HepG2 (cell line): Measurements from ENCODE around the gene HPCAL4. TPM values are rescaled to one million over a fixed set of nuclear protein-coding genes. Genes with fewer than 3 reads are reported as not detected.

Experiments used
- ATM ChIP-seq: fragments of 450-650 bp; IDR thresholded peaks from 2 replicates; pipeline ENCODE4 v1.7.1; 2017; ENCODE audit warnings: mild to moderate bottlenecking, borderline replicate concordance
- DDIT3 ChIP-seq: sonication (generic); formaldehyde crosslinking; IDR thresholded peaks from 2 replicates; pipeline ENCODE4 v1.4.0; 2020; ENCODE audit warnings: mild to moderate bottlenecking, missing genetic modification reagents
- DPF2 ChIP-seq: sonication (generic); formaldehyde crosslinking; IDR thresholded peaks from 2 replicates; pipeline ENCODE4 v1.4.0; 2020; ENCODE audit warnings: mild to moderate bottlenecking, low read depth, missing genetic modification reagents, borderline replicate concordance
- DZIP1 ChIP-seq: sonication (generic); formaldehyde crosslinking; IDR thresholded peaks from 2 replicates; pipeline ENCODE4 v1.5.0; 2020; ENCODE audit warnings: mild to moderate bottlenecking, missing genetic modification reagents
- FIP1L1 ChIP-seq: fragments of 200-400 bp; formaldehyde crosslinking; IDR thresholded peaks from 2 replicates; pipeline ENCODE4 v1.6.1; 2018; ENCODE audit warnings: low read depth, mild to moderate bottlenecking, low read length, moderate library complexity, borderline replicate concordance; ENCODE audit not compliant: insufficient read depth
- FOXM1 ChIP-seq: sonication (generic); formaldehyde crosslinking; IDR thresholded peaks from 2 replicates; pipeline ENCODE4 v1.5.0; 2020; ENCODE audit warnings: missing genetic modification reagents
- IKZF5 ChIP-seq: IDR thresholded peaks from 2 replicates; pipeline ENCODE4 v1.6.1; 2018; ENCODE audit warnings: missing genetic modification reagents, mild to moderate bottlenecking, missing compliant biosample characterization
- KDM1A ChIP-seq: IDR thresholded peaks from 2 replicates; pipeline ENCODE4 v1.6.1; 2016; ENCODE audit warnings: missing compliant biosample characterization
- KLF13 ChIP-seq: sonication (generic); formaldehyde crosslinking; IDR thresholded peaks from 2 replicates; pipeline ENCODE4 v1.4.0; 2020; ENCODE audit warnings: mild to moderate bottlenecking, missing genetic modification reagents
- PAX8 ChIP-seq: sonication (generic); formaldehyde crosslinking; IDR thresholded peaks from 2 replicates; pipeline ENCODE4 v1.8.0; 2022; ENCODE audit warnings: mild to moderate bottlenecking, missing genetic modification reagents, borderline replicate concordance
- POGZ ChIP-seq: sonication (generic); formaldehyde crosslinking; IDR thresholded peaks from 2 replicates; pipeline ENCODE4 v1.4.0; 2020; ENCODE audit warnings: mild to moderate bottlenecking, missing genetic modification reagents
- RFX1 ChIP-seq: fragments of 450-650 bp; IDR thresholded peaks from 2 replicates; pipeline ENCODE4 v1.6.1; 2017
- SRY ChIP-seq: sonication (generic); formaldehyde crosslinking; IDR thresholded peaks from 2 replicates; pipeline ENCODE4 v1.8.0; 2022; ENCODE audit warnings: mild to moderate bottlenecking, missing genetic modification reagents
- ZBED4 ChIP-seq: sonication (generic); formaldehyde crosslinking; IDR thresholded peaks from 2 replicates; pipeline ENCODE4 v1.4.0; 2020; ENCODE audit warnings: missing genetic modification reagents, borderline replicate concordance
- ZFP36 ChIP-seq: fragments of 150-350 bp; IDR thresholded peaks from 2 replicates; pipeline ENCODE4 v1.6.1; 2018; ENCODE audit warnings: borderline replicate concordance, low read length, low read depth; ENCODE audit not compliant: partially characterized antibody
- ZFY ChIP-seq: sonication (generic); formaldehyde crosslinking; IDR thresholded peaks from 2 replicates; pipeline ENCODE4 v1.4.0; 2020; ENCODE audit warnings: missing genetic modification reagents
- ZNF225 ChIP-seq: sonication (generic); formaldehyde crosslinking; IDR thresholded peaks from 2 replicates; pipeline ENCODE4 v1.4.0; 2020; ENCODE audit warnings: mild to moderate bottlenecking, missing genetic modification reagents
- ZNF329 ChIP-seq: sonication (generic); formaldehyde crosslinking; IDR thresholded peaks from 2 replicates; pipeline ENCODE4 v1.9.0; 2021; ENCODE audit warnings: low read depth, mild to moderate bottlenecking, missing genetic modification reagents
- ZNF432 ChIP-seq: sonication (generic); formaldehyde crosslinking; IDR thresholded peaks from 2 replicates; pipeline ENCODE4 v1.5.0; 2020; ENCODE audit warnings: missing genetic modification reagents, mild to moderate bottlenecking, borderline replicate concordance
- ZNF770 ChIP-seq: sonication (generic); formaldehyde crosslinking; IDR thresholded peaks from 2 replicates; pipeline ENCODE4 v1.5.0; 2020; ENCODE audit warnings: mild to moderate bottlenecking, missing genetic modification reagents
- polyA plus RNA-seq, 8 experiments: library from polyadenylated mRNA; depleted of rRNA in 3 of 8; stranded (reverse) in 7 of 8; unstranded in 1 of 8; fragments of >200 nt; fragmentation: Illumina TruSeq in 4 of 8; extraction: Trizol in 4 of 8; gene quantifications; 2 replicates each; pipeline versions ENCODE4 v1.2.1 to v1.2.3, GENCODE V29; 2011 to 2016; ENCODE audit warnings: low read depth in 4 of 8, missing spikeins in 1 of 8, mixed read lengths in 1 of 8; ENCODE audit not compliant: insufficient read depth in 1 of 8
- total RNA-seq, 5 experiments: library from RNA; depleted of rRNA; stranded (reverse); fragments of >200 nt; fragmentation: Illumina TruSeq; extraction: Trizol; gene quantifications; 2 replicates each; pipeline ENCODE4 v1.2.3, GENCODE V29; 2016; ENCODE audit warnings: low read depth in 1 of 5

The HPCAL4 gene
- total and polyA plus RNA-seq, 2 of the 13 experiments (the other 11 are each of a cell fraction or from before 2014, with no cell fraction given), result not detected

GRCh38 chr1:39738622-39739366 is 47.6 kb upstream of the HPCAL4 start, which contains the start of gene PPIE (continued):
- no peak for TF ChIP-seq DZIP1 (CRISPR knock-in tag)
- no peak for TF ChIP-seq KLF13
- no peak for TF ChIP-seq ZNF770 (CRISPR knock-in tag)
- no peak for TF ChIP-seq DPF2
- TF ChIP-seq FOXM1 (CRISPR knock-in tag), result no peak
- TF ChIP-seq ZNF329 (CRISPR knock-in tag), result no peak
- no peak for TF ChIP-seq ZFP36
- no peak for TF ChIP-seq KDM1A (CRISPR knock-in tag)
- TF ChIP-seq FIP1L1, result no peak
- TF ChIP-seq ZFY (CRISPR knock-in tag), result peak; percentile 39; the same call in 1 of the 2 replicates
- TF ChIP-seq ZNF225, result no peak
- TF ChIP-seq IKZF5 (CRISPR knock-in tag), result no peak
- TF ChIP-seq ZBED4 (CRISPR knock-in tag), result no peak
- TF ChIP-seq RFX1, result no peak
- TF ChIP-seq ATM, result no peak
- TF ChIP-seq SRY, result no peak
- TF ChIP-seq PAX8, result no peak
- no peak for TF ChIP-seq DDIT3
- no peak for TF ChIP-seq ZNF432
- TF ChIP-seq POGZ (CRISPR knock-in tag), result 0 out of 2 replicates have a peak, but pooled peaks have one; percentile 12
